ENCODE data around the gene DDRGK1.

- TF ChIP-seq CTCF (conservative IDR thresholded peaks at IDR 0.05; ENCODE audit: low read depth, low read length) = no peak
- TF ChIP-seq EZH2 (IDR thresholded peaks at IDR 0.05; ENCODE audit: borderline replicate concordance, low read depth, low read length, poor library complexity, severe bottlenecking) = no peak
Measured at GRCh38 chr20:3226093-3226492, 21.6 kb upstream of the DDRGK1 start.
